ENCODE measurements around the gene MOCS1.
A peak's percentile ranks its signal among the peaks of the same experiment; 100 is the strongest.

Gene MOCS1

DNA sequence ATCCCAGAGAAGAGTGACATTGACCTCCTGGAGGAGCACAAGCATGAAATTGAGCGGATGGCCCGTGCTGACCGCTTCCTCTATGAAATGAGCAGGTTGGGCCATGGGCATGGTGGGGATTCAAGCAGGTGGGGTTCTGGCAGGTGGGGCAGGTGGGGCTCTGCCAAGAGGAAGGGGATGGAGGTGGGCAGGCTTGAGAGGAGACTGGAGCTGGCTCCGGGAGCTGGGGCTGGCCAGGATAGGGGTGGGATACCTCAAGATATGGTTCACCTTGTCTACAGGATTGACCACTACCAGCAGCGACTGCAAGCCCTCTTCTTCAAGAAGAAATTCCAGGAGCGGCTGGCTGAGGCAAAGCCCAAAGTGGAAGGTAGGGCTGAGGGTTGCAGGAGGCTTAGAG is 42.9 kb downstream of the MOCS1 start:
- no peak for DNase-seq (ENCODE audit: low read depth)
- no peak overlapping the region for H3K4me3 ChIP-seq (ENCODE audit: low read length)
- no peak for TF ChIP-seq CTCF (conservative IDR thresholded peaks at IDR 0.05; ENCODE audit: low read depth, low read length)

DNA sequence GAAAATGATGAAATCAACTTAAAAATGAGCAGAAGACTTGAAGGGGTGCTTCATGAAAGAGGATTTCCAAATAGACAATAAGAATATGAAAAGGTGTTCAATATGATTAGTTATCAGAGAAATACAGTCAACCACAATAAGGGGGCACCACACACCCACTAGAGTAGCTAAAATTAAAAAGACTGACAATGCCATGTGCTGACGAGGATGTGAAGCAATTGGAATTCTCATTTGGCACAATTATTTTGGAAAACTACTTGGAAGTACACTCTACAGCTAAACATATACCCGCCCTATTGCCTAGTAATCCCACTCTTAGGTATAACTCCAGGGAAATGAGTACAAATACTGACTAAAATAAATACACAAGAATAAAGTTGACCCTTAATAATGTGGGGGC is 45.0 kb downstream of the MOCS1 start:
- no peak for TF ChIP-seq CTCF (conservative IDR thresholded peaks at IDR 0.05; ENCODE audit: low read depth, low read length)
- H3K4me3 ChIP-seq (ENCODE audit: low read length) = no peak overlapping the region
- DNase-seq (ENCODE audit: low read depth) = no peak

DNA sequence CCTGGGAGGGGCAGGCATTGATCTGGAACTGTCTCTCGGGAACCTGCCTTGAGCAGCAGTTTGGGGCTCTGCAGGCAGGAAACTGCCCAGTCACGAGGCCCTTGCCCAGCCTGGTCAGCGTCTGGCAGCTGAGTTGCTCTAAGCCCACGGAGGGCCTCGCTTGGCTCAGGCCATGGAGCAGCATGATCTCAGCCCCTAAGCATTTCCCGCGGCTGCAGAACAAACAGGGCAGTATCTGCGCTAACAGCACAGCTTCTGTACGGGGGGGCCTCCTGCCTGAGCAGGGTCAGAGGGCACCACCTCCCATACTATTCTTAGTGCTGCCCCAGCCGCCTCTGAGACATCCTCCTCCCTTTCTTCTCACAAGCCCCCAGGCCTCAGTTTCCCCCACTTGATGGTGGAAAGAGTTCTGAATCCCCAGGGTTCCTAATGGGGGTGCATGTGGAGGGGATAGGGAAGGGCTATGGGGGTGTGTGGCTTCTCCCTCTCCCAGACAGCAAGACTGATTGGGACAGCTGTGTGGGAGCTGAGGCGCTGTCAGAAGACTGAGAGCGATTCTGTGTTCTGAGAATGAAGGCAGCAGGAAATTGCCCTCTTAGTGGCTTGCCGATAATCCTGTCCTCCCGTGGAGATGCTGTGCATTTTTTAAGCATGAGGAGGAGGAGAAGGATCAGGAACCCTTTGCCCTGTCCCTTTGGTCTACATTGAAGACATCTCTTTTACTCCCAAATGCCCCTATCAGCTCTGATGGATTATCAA is 46.4 kb downstream of the MOCS1 start:
- no peak overlapping the region for H3K4me3 ChIP-seq (ENCODE audit: low read length)
- TF ChIP-seq CTCF (conservative IDR thresholded peaks at IDR 0.05; ENCODE audit: low read depth, low read length) = no peak
- DNase-seq (ENCODE audit: low read depth) = peak; percentile 89

GRCh38 chr6:39886871-39887270 is 47.4 kb downstream of the MOCS1 start:
- TF ChIP-seq CTCF (conservative IDR thresholded peaks at IDR 0.05; ENCODE audit: low read depth, low read length) = no peak
- DNase-seq (ENCODE audit: low read depth) = no peak
- no peak overlapping the region for H3K4me3 ChIP-seq (ENCODE audit: low read length)

- no peak for TF ChIP-seq CTCF (conservative IDR thresholded peaks at IDR 0.05; ENCODE audit: low read depth, low read length)
- H3K4me3 ChIP-seq (ENCODE audit: low read length) = no peak overlapping the region
- DNase-seq (ENCODE audit: low read depth) = no peak
Observed at GRCh38 chr6:39885691-39886090, 48.6 kb downstream of the MOCS1 start.

DNA sequence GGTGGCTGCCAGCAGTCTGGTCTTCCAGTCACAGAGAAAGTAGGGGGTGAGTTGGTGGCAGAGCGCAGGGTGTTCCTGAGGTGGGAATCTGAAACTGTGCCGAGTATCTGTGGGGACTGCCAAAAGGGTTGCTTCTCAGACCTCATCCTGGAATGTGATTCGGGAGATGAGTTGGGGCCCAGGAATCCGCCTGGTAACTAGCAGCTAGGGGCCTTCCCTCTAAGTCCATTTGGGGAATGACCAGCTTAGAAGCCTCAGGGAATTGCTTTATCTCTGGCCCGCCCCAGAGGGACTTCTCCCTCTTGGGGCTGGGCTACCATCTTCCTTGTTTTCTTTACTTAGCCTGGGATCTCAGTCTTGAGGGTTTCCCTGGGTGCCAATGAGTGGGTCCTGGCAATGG is 49.6 kb downstream of the MOCS1 start:
- no peak for DNase-seq (ENCODE audit: low read depth)
- no peak for TF ChIP-seq CTCF (conservative IDR thresholded peaks at IDR 0.05; ENCODE audit: low read depth, low read length)
- H3K4me3 ChIP-seq (ENCODE audit: low read length) = no peak overlapping the region

DNA sequence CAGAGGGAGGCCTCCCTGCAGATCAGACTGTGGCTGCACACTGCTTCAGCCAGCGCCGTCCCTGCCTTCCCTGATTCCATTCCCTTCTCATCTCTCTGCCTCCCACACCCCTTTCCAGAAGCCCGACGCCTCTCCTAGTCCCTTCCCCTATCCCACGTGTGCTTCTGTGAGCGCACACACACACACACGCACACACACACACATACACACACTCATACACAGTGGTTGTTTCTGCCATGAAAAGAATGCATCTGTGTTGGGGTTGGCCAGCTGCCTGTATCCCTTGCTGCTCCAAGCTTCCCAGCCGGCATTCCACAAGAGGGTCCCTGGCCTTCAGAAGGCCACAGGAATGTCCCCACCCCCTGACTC is 51.7 kb downstream of the MOCS1 start:
- peak; percentile 90 for DNase-seq (ENCODE audit: low read depth)
- no peak for TF ChIP-seq CTCF (conservative IDR thresholded peaks at IDR 0.05; ENCODE audit: low read depth, low read length)
- H3K4me3 ChIP-seq (ENCODE audit: low read length) = no peak overlapping the region

Measured in retinal pigment epithelial cell (primary cell).